Thymus (tissue), 11 donors: ENCODE results near the gene ZCCHC24. TPM values are rescaled to one million over a fixed set of nuclear protein-coding genes. Genes with fewer than 3 reads are reported as not detected.
A peak's percentile ranks its signal among the peaks of the same experiment; 100 is the strongest.

Experiments
- DNase-seq, 9 donors: peaks; one replicate each; pipeline ENCODE4 v3.0.0-alpha.2; 2013; ENCODE audit warnings: low spot score in 9 of 9, low read depth in 6 of 9, missing footprints in 1 of 9
- H3K27ac ChIP-seq, 2 donors: one replicate each; pipeline ENCODE4 v1.5.1; 2013; ENCODE audit warnings: control low read depth in 1 of 2, low read depth in 1 of 2, low read length in 1 of 2, mild to moderate bottlenecking in 1 of 2, moderate library complexity in 1 of 2
- H3K27me3 ChIP-seq, 2 donors: one replicate each; pipeline ENCODE4 v1.5.1; 2013; ENCODE audit warnings: low read length in 1 of 2; ENCODE audit not compliant: control insufficient read depth in 2 of 2, insufficient read depth in 1 of 2
- H3K36me3 ChIP-seq, 2 donors: one replicate each; pipeline ENCODE4 v1.5.1; 2013; ENCODE audit warnings: low read length in 1 of 2, mild to moderate bottlenecking in 1 of 2, moderate library complexity in 1 of 2; ENCODE audit not compliant: control insufficient read depth in 2 of 2, insufficient read depth in 2 of 2
- H3K4me1 ChIP-seq, 2 donors: one replicate each; pipeline ENCODE4 v1.5.1; 2013; ENCODE audit warnings: low read length in 2 of 2; ENCODE audit not compliant: control insufficient read depth in 2 of 2, insufficient read depth in 2 of 2
- H3K4me3 ChIP-seq, 2 donors: one replicate each; pipeline ENCODE4 v1.5.1; 2013; ENCODE audit warnings: low read length in 2 of 2, control low read depth in 1 of 2, mild to moderate bottlenecking in 1 of 2
- H3K9me3 ChIP-seq, 2 donors: one replicate each; pipeline ENCODE4 v1.5.1; 2013; ENCODE audit warnings: low read length in 1 of 2, mild to moderate bottlenecking in 1 of 2; ENCODE audit not compliant: control insufficient read depth in 2 of 2, insufficient read depth in 1 of 2
- WGBS: extraction: QIAGEN DNeasy Blood & Tissue Kit; methylation state at CpG from one replicate; pipeline ENCODE4 v1.1.7; 2013; 5-methylcytosine and 5-hydroxymethylcytosine counted together
- polyA plus RNA-seq: library from polyadenylated mRNA; stranded (reverse); fragments of 200-250 nt; gene quantifications from one replicate; pipeline ENCODE4 v1.2.3, GENCODE V29; 2013
- total RNA-seq: library from RNA; stranded (reverse); fragments of 120-200 nt; gene quantifications from one replicate; pipeline ENCODE4 v1.2.4, GENCODE V29; 2013
- donor health status: healthy.

Gene ZCCHC24
- total and polyA plus RNA-seq, 2 donors, result 1.2 to 5.4 TPM

- Histone ChIP-seq H3K4me1 (peaks cover 5 to 29% of the 10 kb centered on the region in 2 donors), H3K27me3 (no peaks in the 10 kb centered on the region), H3K36me3 (peaks cover 63 to 72% of the 10 kb centered on the region in 2 donors), H3K27ac (no peak overlapping the region), H3K9me3 (peaks cover 0 to 9% of the 10 kb centered on the region in 2 donors), H3K4me3 (no peak overlapping the region)
- WGBS, result 98% methylated on average over 11 of the region's 11 CpGs
- no peak for DNase-seq
Measured at GRCh38 chr10:79352035-79352877, 93.2 kb downstream of the ZCCHC24 start.

GRCh38 chr10:79351332-79351731 is 94.1 kb downstream of the ZCCHC24 start:
- peaks cover 63 to 72% of the 10 kb centered on the region in 2 donors for H3K36me3 ChIP-seq
- H3K4me3 ChIP-seq, result no peak overlapping the region

GRCh38 chr10:79350407-79351154 is 94.8 kb downstream of the ZCCHC24 start:
- Histone ChIP-seq H3K27ac (peak overlapping the region in 1 of 2 donors; percentile 47), H3K4me3 (no peak overlapping the region), H3K4me1 (peaks cover 8 to 35% of the 10 kb centered on the region in 2 donors), H3K27me3 (no peaks in the 10 kb centered on the region), H3K9me3 (peaks cover 0 to 9% of the 10 kb centered on the region in 2 donors), H3K36me3 (peaks cover 59 to 70% of the 10 kb centered on the region in 2 donors)
- 95% methylated on average over 21 of the region's 21 CpGs for WGBS
- DNase-seq, result no peak

More at GRCh38 chr10:79351332-79351731, 94.1 kb downstream of the ZCCHC24 start:
- no peak for DNase-seq
- Histone ChIP-seq H3K27ac (no peak overlapping the region), H3K27me3 (no peaks in the 10 kb centered on the region), H3K4me1 (peaks cover 8 to 38% of the 10 kb centered on the region in 2 donors), H3K9me3 (peaks cover 0 to 9% of the 10 kb centered on the region in 2 donors)
- WGBS, result 98% methylated on average over 13 of the region's 13 CpGs

GRCh38 chr10:79349766-79350406 is 95.5 kb downstream of the ZCCHC24 start:
- DNase-seq, result no peak
- peaks cover 0 to 9% of the 10 kb centered on the region in 2 donors for H3K9me3 ChIP-seq
- 95% methylated on average over 6 of the region's 6 CpGs for WGBS
- H3K4me1 ChIP-seq, result peaks cover 8 to 38% of the 10 kb centered on the region in 2 donors
- no peak overlapping the region for H3K4me3 ChIP-seq
- no peaks in the 10 kb centered on the region for H3K27me3 ChIP-seq
- H3K27ac ChIP-seq, result peak overlapping the region in 1 of 2 donors; percentile 47
- H3K36me3 ChIP-seq, result peaks cover 55 to 63% of the 10 kb centered on the region in 2 donors

DNA sequence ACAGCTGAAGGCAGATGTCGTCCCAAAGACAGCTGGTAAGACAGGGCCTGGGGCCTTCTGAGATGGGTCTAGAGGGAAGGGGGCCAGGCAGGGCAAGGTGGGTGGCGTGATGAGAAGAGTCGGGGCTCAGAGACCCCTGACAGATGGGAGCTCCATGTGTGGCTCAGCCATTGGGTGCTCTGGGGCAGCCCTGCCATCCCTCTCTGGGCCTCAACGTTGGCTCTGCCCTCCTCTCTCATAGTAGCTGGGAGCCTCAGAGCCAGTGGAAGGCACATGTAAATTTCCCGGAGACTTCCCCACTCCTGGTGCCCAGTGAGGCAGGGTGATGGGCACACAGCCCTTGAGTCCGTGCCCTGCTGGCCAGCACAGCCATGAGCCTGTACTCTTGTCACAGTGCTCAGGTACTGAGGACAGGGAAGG is 96.3 kb downstream of the ZCCHC24 start:
- H3K36me3 ChIP-seq, result peaks cover 47 to 55% of the 10 kb centered on the region in 2 donors
- peak overlapping the region in 1 of 2 donors; percentile 63 for H3K4me3 ChIP-seq
- H3K9me3 ChIP-seq, result peaks cover 0 to 9% of the 10 kb centered on the region in 2 donors
- H3K4me1 ChIP-seq, result peaks cover 8 to 39% of the 10 kb centered on the region in 2 donors
- no peak for DNase-seq
- no peaks in the 10 kb centered on the region for H3K27me3 ChIP-seq
- WGBS, result 86% methylated on average over 6 of the region's 6 CpGs
- H3K27ac ChIP-seq, result peak overlapping the region in 1 of 2 donors; percentile 74

GRCh38 chr10:79348640-79348988 is 96.8 kb downstream of the ZCCHC24 start:
- Histone ChIP-seq H3K4me1 (peaks cover 8 to 39% of the 10 kb centered on the region in 2 donors), H3K4me3 (peak overlapping the region; percentile 63 to 67), H3K9me3 (peaks cover 0 to 9% of the 10 kb centered on the region in 2 donors), H3K36me3 (peaks cover 42 to 50% of the 10 kb centered on the region in 2 donors), H3K27ac (peak overlapping the region; percentile 43 to 74), H3K27me3 (no peaks in the 10 kb centered on the region)
- 96% methylated on average over 3 of the region's 3 CpGs for WGBS
- no peak for DNase-seq

DNA sequence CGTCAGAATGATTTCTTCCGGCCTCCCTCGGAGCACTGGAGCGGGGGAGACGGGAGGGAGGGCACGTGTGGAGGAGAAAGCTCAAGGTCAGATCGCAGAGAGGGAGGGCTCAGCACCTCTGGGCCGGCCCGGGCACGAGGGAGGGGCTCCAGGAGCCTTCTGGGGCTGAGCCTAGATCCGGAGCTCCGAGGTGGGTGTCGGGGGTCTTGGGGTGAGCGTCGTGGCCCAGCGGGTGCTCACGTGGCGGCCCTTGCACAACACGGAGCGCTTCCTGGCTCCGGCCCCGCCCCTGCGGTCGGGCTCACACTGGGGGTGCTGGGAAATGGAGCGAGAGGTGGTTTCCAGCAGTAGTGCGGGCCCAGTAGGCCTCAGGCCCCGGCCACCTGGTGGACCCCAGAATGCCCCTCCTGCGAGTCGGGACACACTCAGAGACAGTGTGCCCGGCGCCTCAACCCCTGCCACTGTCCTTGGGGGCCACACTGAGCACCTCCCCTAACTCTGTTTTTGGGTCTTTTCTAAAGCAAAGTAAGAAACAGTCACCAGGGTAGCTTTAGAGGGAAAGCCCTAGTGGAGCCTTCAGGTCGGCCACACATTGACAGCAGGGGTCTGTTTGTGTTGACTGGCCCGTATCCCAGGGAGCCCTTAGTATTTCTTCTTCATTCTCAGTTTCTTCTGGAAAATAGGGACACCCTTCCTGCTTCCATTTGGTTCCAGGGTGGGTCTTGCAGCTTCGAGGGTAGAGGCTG is 97.4 kb downstream of the ZCCHC24 start:
- 8% methylated on average over 34 of the region's 34 CpGs for WGBS
- peak overlapping the region; percentile 74 to 89 for H3K27ac ChIP-seq
- no peaks in the 10 kb centered on the region for H3K27me3 ChIP-seq
- peaks cover 8 to 39% of the 10 kb centered on the region in 2 donors for H3K4me1 ChIP-seq
- H3K4me3 ChIP-seq, result peak overlapping the region; percentile 63 to 67
- DNase-seq, result peak in 7 of 9 donors; percentile 32 to 84 (median 61)
- peaks cover 0 to 9% of the 10 kb centered on the region in 2 donors for H3K9me3 ChIP-seq
- peaks cover 37 to 44% of the 10 kb centered on the region in 2 donors for H3K36me3 ChIP-seq

DNA sequence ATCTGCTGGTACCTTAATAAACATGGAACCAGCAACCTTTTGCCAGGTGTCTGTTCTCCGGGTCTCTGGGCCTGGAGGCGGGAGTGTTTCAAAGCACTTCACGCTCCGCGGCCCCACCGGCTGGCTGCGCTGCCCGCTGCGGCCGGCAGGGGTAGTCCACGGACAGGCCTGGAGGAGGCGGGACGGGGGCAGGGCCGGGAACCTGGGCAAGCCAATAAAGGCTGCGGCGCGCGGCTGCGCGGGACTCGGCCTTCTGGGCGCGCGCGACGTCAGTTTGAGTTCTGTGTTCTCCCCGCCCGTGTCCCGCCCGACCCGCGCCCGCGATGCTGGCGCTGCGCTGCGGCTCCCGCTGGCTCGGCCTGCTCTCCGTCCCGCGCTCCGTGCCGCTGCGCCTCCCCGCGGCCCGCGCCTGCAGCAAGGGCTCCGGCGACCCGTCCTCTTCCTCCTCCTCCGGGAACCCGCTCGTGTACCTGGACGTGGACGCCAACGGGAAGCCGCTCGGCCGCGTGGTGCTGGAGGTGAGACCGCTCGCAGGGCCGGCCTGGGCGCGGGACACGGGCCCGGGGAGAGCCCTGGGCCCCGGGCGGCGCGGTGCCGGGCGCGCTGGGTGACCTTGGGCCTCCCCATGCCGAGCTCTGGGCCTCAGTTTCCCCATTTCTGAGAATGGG is 98.1 kb downstream of the ZCCHC24 start, which contains the start of gene PPIF:
PPIF (plus strand) TSS at position 244 of the 668 bp plus-strand sequence; CDS start at position 324, 80 bp downstream.
- peaks cover 30 to 37% of the 10 kb centered on the region in 2 donors for H3K36me3 ChIP-seq
- H3K9me3 ChIP-seq, result peaks cover 0 to 9% of the 10 kb centered on the region in 2 donors
- peaks cover 8 to 37% of the 10 kb centered on the region in 2 donors for H3K4me1 ChIP-seq
- peak; percentile 57 to 91 (median 74) for DNase-seq
- peak within 1 kb of the TSS; percentile 74 to 89 for H3K27ac ChIP-seq
- under 1% methylated on average over 77 of the region's 77 CpGs for WGBS
- H3K4me3 ChIP-seq, result peak within 1 kb of the TSS; percentile 63 to 67
- no peaks in the 10 kb centered on the region for H3K27me3 ChIP-seq
